ENCODE measurements around the gene LUM.

GRCh38 chr12:91070936-91071335, 40.4 kb downstream of the LUM start:
- TF ChIP-seq USF2 (IDR thresholded peaks at IDR 0.05; ENCODE audit: low read depth, low read length) (no peak), CTCF (conservative IDR thresholded peaks at IDR 0.05; ENCODE audit: low read depth, low read length) (no peak), BHLHE40 (IDR thresholded peaks at IDR 0.05; ENCODE audit: low read depth, low read length) (no peak), POLR2A (IDR thresholded peaks at IDR 0.05; ENCODE audit: low read depth, low read length) (no peak), RFX5 (IDR thresholded peaks at IDR 0.05; ENCODE audit: low read depth, low read length) (no peak), SMC3 (IDR thresholded peaks at IDR 0.05; ENCODE audit: low read depth, low read length) (no peak), RAD21 (IDR thresholded peaks at IDR 0.05; ENCODE audit: low read length) (no peak)
